ENCODE data around the gene FMO3. TPM values are rescaled to one million over a fixed set of nuclear protein-coding genes. Genes with fewer than 3 reads are reported as not detected.

FMO3 gene
- total and polyA plus RNA-seq, 2 of the 4 experiments (the other 2 are of a cell fraction) = under 0.01 to 0.10 TPM

GRCh38 chr1:171112119-171112518 is 21.4 kb downstream of the FMO3 start:
- Histone ChIP-seq H4K91ac (ENCODE audit: insufficient read depth, low read depth, low read length) (peak overlapping the region; percentile 59), H2BK120ac (ENCODE audit: low read depth, low read length) (peak overlapping the region; percentile 86; the same call in 1 of the 2 replicates), H3K9ac (ENCODE audit: low read depth, low read length) (no peak overlapping the region), H3K79me1 (ENCODE audit: low read depth in 1 of 2, low read length in 2 of 2) (no peaks in the 10 kb centered on the region), H3K4me2 (ENCODE audit: low read depth, low read length) (no peak overlapping the region), H3K27ac (ENCODE audit: insufficient read depth, low read length) (peak overlapping the region; percentile 68; the same call in 1 of the 2 replicates), H3K4me3 (ENCODE audit: insufficient read depth, low read depth, low read length) (no peak overlapping the region), H3K27me3 (ENCODE audit: control insufficient read depth, insufficient read depth, low read length) (no peaks in the 10 kb centered on the region), H4K5ac (ENCODE audit: low read depth, low read length) (peak overlapping the region; percentile 88), H2BK20ac (ENCODE audit: low read depth, low read length) (peak overlapping the region; percentile 85; the same call in 1 of the 2 replicates), H2BK5ac (ENCODE audit: low read depth, low read length, poor library complexity, severe bottlenecking) (no peak overlapping the region), H2AFZ (replicated peaks; ENCODE audit: low read length, poor library complexity) (no peak overlapping the region), H3K9me3 (ENCODE audit: control insufficient read depth, insufficient read depth, low read length) (no peaks in the 10 kb centered on the region), H3K56ac (ENCODE audit: extremely low read depth, insufficient read depth, low read length) (no peak overlapping the region), H4K20me1 (ENCODE audit: insufficient read depth, low read length) (no peaks in the 10 kb centered on the region), H3K23ac (ENCODE audit: low read depth, low read length) (no peak overlapping the region), H3K4me1 (ENCODE audit: control insufficient read depth, insufficient read depth, low read length) (peaks cover 23% of the 10 kb centered on the region), H2AK5ac (ENCODE audit: low read depth, low read length) (no peak overlapping the region), H3K36me3 (ENCODE audit: control insufficient read depth, insufficient read depth, low read length) (no peaks in the 10 kb centered on the region), H4K8ac (ENCODE audit: low read depth in 2 of 2, low read length in 2 of 2) (peak overlapping the region; percentile 32 to 77; a peak in 2 of 4 replicates), H2BK15ac (ENCODE audit: low read depth, low read length) (no peak overlapping the region; the same call in 2 of the 3 replicates), H3K18ac (ENCODE audit: low read depth, low read length) (peak overlapping the region; percentile 95), H2AK9ac (replicated peaks; ENCODE audit: low read depth, low read length, poor library complexity) (no peak overlapping the region), H3K14ac (replicated peaks; ENCODE audit: low read depth, low read length) (no peak overlapping the region), H3K9me1 (ENCODE audit: insufficient read depth, low read length) (no peaks in the 10 kb centered on the region), H3K4ac (ENCODE audit: low read depth, low read length) (no peak overlapping the region)
- WGBS, 2 experiments (ENCODE audit: extremely low coverage in 2 of 2, insufficient read length in 1 of 2) = 80% methylated on average over 1 of the region's 3 CpGs; no CpG with 5 or more reads in 1 of the 2 experiments
- POLR2A ChIA-PET (ENCODE audit: unreplicated experiment) = no interaction called here
- CTCF ChIA-PET = no interaction called here
- dilution Hi-C loops (cut with HindIII; ENCODE audit: low sequenced_read_pairs, unreplicated experiment) (no loop called here), intact Hi-C loops (cut with micrococcal nuclease) (no loop called here), in situ Hi-C loops (cut with MboI; ENCODE audit: low sequenced_read_pairs) (no loop called here)
- BruUV-seq (replicated peaks) = no TSS peak
- no peak for DNase-seq
- no peak for ATAC-seq (ENCODE audit: low read depth)
- no peak for TF ChIP-seq POLR2A (IDR thresholded peaks at IDR 0.05; ENCODE audit: low read depth, low read length)
- TF ChIP-seq NFE2L2 (IDR thresholded peaks at IDR 0.05; ENCODE audit: low read depth, low read length) = no peak
- TF ChIP-seq, protein P1, sequence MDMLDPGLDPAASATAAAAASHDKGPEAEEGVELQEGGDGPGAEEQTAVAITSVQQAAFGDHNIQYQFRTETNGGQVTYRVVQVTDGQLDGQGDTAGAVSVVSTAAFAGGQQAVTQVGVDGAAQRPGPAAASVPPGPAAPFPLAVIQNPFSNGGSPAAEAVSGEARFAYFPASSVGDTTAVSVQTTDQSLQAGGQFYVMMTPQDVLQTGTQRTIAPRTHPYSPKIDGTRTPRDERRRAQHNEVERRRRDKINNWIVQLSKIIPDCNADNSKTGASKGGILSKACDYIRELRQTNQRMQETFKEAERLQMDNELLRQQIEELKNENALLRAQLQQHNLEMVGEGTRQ (IDR thresholded peaks at IDR 0.05; ENCODE audit: low read depth, low read length) = no peak
- no peak for TF ChIP-seq FOS (IDR thresholded peaks at IDR 0.05; ENCODE audit: low read depth, low read length)
- no peak for TF ChIP-seq MXI1 (IDR thresholded peaks at IDR 0.05; ENCODE audit: borderline replicate concordance, low read depth, low read length)
- no peak for TF ChIP-seq CEBPB (IDR thresholded peaks at IDR 0.05; ENCODE audit: low read depth, low read length)
- TF ChIP-seq RFX5 (IDR thresholded peaks at IDR 0.05; ENCODE audit: low read depth, low read length) = no peak
- no peak for TF ChIP-seq MAZ (IDR thresholded peaks at IDR 0.05; ENCODE audit: borderline replicate concordance, low read depth, low read length)
- no peak for TF ChIP-seq CHD1 (IDR thresholded peaks at IDR 0.05; ENCODE audit: low read depth, low read length)
- no peak for TF ChIP-seq RAD21 (IDR thresholded peaks at IDR 0.05; ENCODE audit: low read length)
- TF ChIP-seq RCOR1 (IDR thresholded peaks at IDR 0.05; ENCODE audit: insufficient replicate concordance, low read length) = no peak
- no peak for TF ChIP-seq CTCF (conservative IDR thresholded peaks at IDR 0.05; ENCODE audit: low read depth, low read length)
- no peak for TF ChIP-seq BHLHE40 (IDR thresholded peaks at IDR 0.05; ENCODE audit: low read depth, low read length)
- TF ChIP-seq ELK1 (IDR thresholded peaks at IDR 0.05; ENCODE audit: borderline replicate concordance, low read depth, low read length) = no peak
- no peak for TF ChIP-seq SMC3 (IDR thresholded peaks at IDR 0.05; ENCODE audit: low read depth, low read length)
- no peak for TF ChIP-seq MAFK (IDR thresholded peaks at IDR 0.05; ENCODE audit: low read depth, low read length)
